H9 (cell line): ENCODE data around the gene CCL3. TPM values are rescaled to one million over a fixed set of nuclear protein-coding genes. Genes with fewer than 3 reads are reported as not detected.

ENCODE experiments used
- DNase-seq: peaks from one replicate; pipeline ENCODE4 v3.0.0-alpha.2; 2017
- H2AFZ ChIP-seq: one replicate; pipeline ENCODE4 v1.6.1; 2013; ENCODE audit warnings: mild to moderate bottlenecking, low read length, control low read depth, moderate library complexity
- H2AK5ac ChIP-seq: 2 replicates; pipeline ENCODE4 v1.6.1; 2013; ENCODE audit warnings: low read length, control low read depth, mixed read lengths; ENCODE audit not compliant: insufficient read length
- H2BK120ac ChIP-seq: one replicate; pipeline ENCODE4 v1.6.1; 2013; ENCODE audit warnings: low read depth, mild to moderate bottlenecking, low read length, control low read depth, inconsistent platforms; ENCODE audit not compliant: poor library complexity, severe bottlenecking
- H2BK12ac ChIP-seq: 2 replicates; pipeline ENCODE4 v1.6.1; 2013; ENCODE audit warnings: low read length, control low read depth, mixed read lengths, low read depth; ENCODE audit not compliant: insufficient read length
- H2BK15ac ChIP-seq: 2 replicates; pipeline ENCODE4 v1.6.1; 2013; ENCODE audit warnings: low read depth, low read length, control low read depth
- H2BK20ac ChIP-seq: one replicate; pipeline ENCODE4 v1.6.1; 2013; ENCODE audit warnings: low read depth, mild to moderate bottlenecking, low read length, control low read depth, inconsistent platforms; ENCODE audit not compliant: poor library complexity, severe bottlenecking
- H2BK5ac ChIP-seq: 2 replicates; pipeline ENCODE4 v1.6.1; 2013; ENCODE audit warnings: low read length, control low read depth, mixed read lengths; ENCODE audit not compliant: insufficient read length
- H3K14ac ChIP-seq: 2 replicates; pipeline ENCODE4 v1.6.1; 2013; ENCODE audit warnings: low read length, control low read depth; ENCODE audit not compliant: insufficient read depth
- H3K18ac ChIP-seq: 2 replicates; pipeline ENCODE4 v1.6.1; 2013; ENCODE audit warnings: low read depth, mild to moderate bottlenecking, mixed read lengths, low read length, control low read depth; ENCODE audit not compliant: insufficient read length
- H3K23ac ChIP-seq: 2 replicates; pipeline ENCODE4 v1.6.1; 2013; ENCODE audit warnings: low read length, control low read depth, mixed read lengths, low read depth; ENCODE audit not compliant: insufficient read length
- H3K23me2 ChIP-seq: 2 replicates; pipeline ENCODE4 v1.6.1; 2013; ENCODE audit warnings: low read depth, mild to moderate bottlenecking, mixed read lengths, low read length, control low read depth; ENCODE audit not compliant: insufficient read length, poor library complexity, severe bottlenecking
- H3K27ac ChIP-seq: 2 replicates; pipeline ENCODE4 v1.5.1; 2013; ENCODE audit warnings: low read length, control low read depth, mixed read lengths, low read depth; ENCODE audit not compliant: insufficient read length
- H3K27me3 ChIP-seq: 2 replicates; pipeline ENCODE4 v1.6.1; 2013; ENCODE audit warnings: low read length, control low read depth, inconsistent platforms; ENCODE audit not compliant: insufficient read depth
- H3K4ac ChIP-seq: 2 replicates; pipeline ENCODE4 v1.6.1; 2013; ENCODE audit warnings: low read depth, mild to moderate bottlenecking, control low read depth, inconsistent platforms, low read length, moderate library complexity
- H3K4me1 ChIP-seq: 2 replicates; pipeline ENCODE4 v1.6.1; 2013; ENCODE audit warnings: low read length, control low read depth, inconsistent platforms; ENCODE audit not compliant: insufficient read depth
- H3K4me2 ChIP-seq: 2 replicates; pipeline ENCODE4 v1.6.1; 2013; ENCODE audit warnings: low read length, control low read depth, mixed read lengths; ENCODE audit not compliant: insufficient read length, insufficient read depth
- H3K56ac ChIP-seq: 2 replicates; pipeline ENCODE4 v1.6.1; 2013; ENCODE audit warnings: low read depth, mild to moderate bottlenecking, mixed read lengths, low read length, control low read depth; ENCODE audit not compliant: insufficient read length
- H3K79me1 ChIP-seq: 2 replicates; pipeline ENCODE4 v1.6.1; 2013; ENCODE audit warnings: low read depth, mild to moderate bottlenecking, moderate library complexity, low read length, control low read depth, inconsistent platforms; ENCODE audit not compliant: insufficient read depth, poor library complexity, severe bottlenecking
- H3K79me2 ChIP-seq: 2 replicates; pipeline ENCODE4 v1.6.1; 2013; ENCODE audit warnings: low read length, control low read depth, inconsistent platforms; ENCODE audit not compliant: insufficient read depth
- H3K9ac ChIP-seq: 2 replicates; pipeline ENCODE4 v1.6.1; 2013; ENCODE audit warnings: low read length, control low read depth, mixed read lengths; ENCODE audit not compliant: insufficient read length; ENCODE audit errors: extremely low read depth
- H3K9me3 ChIP-seq: one replicate; pipeline ENCODE4 v1.6.1; 2013; ENCODE audit warnings: low read depth, low read length, inconsistent platforms; ENCODE audit not compliant: control insufficient read depth
- H3T11ph ChIP-seq: one replicate; pipeline ENCODE4 v1.6.1; 2013; ENCODE audit warnings: mild to moderate bottlenecking, low read length, control low read depth, inconsistent platforms
- H4K20me1 ChIP-seq: one replicate; pipeline ENCODE4 v1.6.1; 2013; ENCODE audit not compliant: control insufficient read depth, insufficient read length, insufficient read depth
- H4K5ac ChIP-seq: 2 replicates; pipeline ENCODE4 v1.6.1; 2013; ENCODE audit warnings: low read depth, mild to moderate bottlenecking, mixed read lengths, low read length, control low read depth; ENCODE audit not compliant: insufficient read length
- H4K8ac ChIP-seq: replicated peaks from 2 replicates; pipeline ENCODE4 v1.6.1; 2013; ENCODE audit warnings: low read length, control low read depth, mixed read lengths, low read depth; ENCODE audit not compliant: insufficient read length
- H4K91ac ChIP-seq: 2 replicates; pipeline ENCODE4 v1.6.1; 2013; ENCODE audit warnings: low read depth, mild to moderate bottlenecking, moderate library complexity, mixed read lengths, low read length, control low read depth; ENCODE audit not compliant: insufficient read length
- H3K27ac Mint-ChIP-seq, 3 experiments: 2 replicates in 2 of 3; 3 replicates in 1 of 3; pipeline ENCODE4 v1.8.0; 2020 to 2021; ENCODE audit warnings: mixed read lengths in 3 of 3, mild to moderate bottlenecking in 1 of 3, moderate library complexity in 1 of 3
- H3K27me3 Mint-ChIP-seq: 2 replicates; pipeline ENCODE4 v1.8.0; 2021; ENCODE audit warnings: low read depth, mild to moderate bottlenecking, moderate library complexity, mixed read lengths
- H3K36me3 Mint-ChIP-seq, 3 experiments: 2 replicates in 2 of 3; 3 replicates in 1 of 3; pipeline ENCODE4 v1.8.0; 2020 to 2021; ENCODE audit warnings: low read depth in 3 of 3, mixed read lengths in 3 of 3; ENCODE audit not compliant: insufficient read depth in 1 of 3
- H3K4me1 Mint-ChIP-seq, 2 experiments: 2 replicates each; pipeline ENCODE4 v1.8.0; 2020; ENCODE audit warnings: mixed read lengths in 2 of 2
- H3K4me3 Mint-ChIP-seq, 2 experiments: 2 replicates in 1 of 2; 3 replicates in 1 of 2; pipeline ENCODE4 v1.8.0; 2020 to 2021; ENCODE audit warnings: mild to moderate bottlenecking in 2 of 2, mixed read lengths in 2 of 2, moderate library complexity in 1 of 2
- H3K9me3 Mint-ChIP-seq, 2 experiments: 2 replicates in 1 of 2; 3 replicates in 1 of 2; pipeline ENCODE4 v1.8.0; 2020; ENCODE audit warnings: mild to moderate bottlenecking in 2 of 2, mixed read lengths in 2 of 2, moderate library complexity in 1 of 2
- WGBS: extraction: QIAGEN DNeasy Blood & Tissue Kit; methylation state at CpG from one replicate; pipeline ENCODE4 v1.1.7; 2013; ENCODE audit warnings: missing lambda C conversion rate, low lambda C conversion rate, mixed read lengths; ENCODE audit not compliant: insufficient read length; ENCODE audit errors: extremely low coverage; 5-methylcytosine and 5-hydroxymethylcytosine counted together
- total RNA-seq: library from RNA; stranded (reverse); gene quantifications from 2 replicates; pipeline ENCODE4 v1.2.1, GENCODE V29; 2021
- TF ChIP-seq, protein P1 (sequence below): fragments of 200-600 bp; sonication (generic); conservative IDR thresholded peaks from 3 replicates; pipeline ENCODE4 v1.8.0; 2021; ENCODE audit warnings: antibody characterized with exemption, mild to moderate bottlenecking

CCL3 gene
- total RNA-seq, 1 experiment from 2014 or later, result not detected

DNA sequence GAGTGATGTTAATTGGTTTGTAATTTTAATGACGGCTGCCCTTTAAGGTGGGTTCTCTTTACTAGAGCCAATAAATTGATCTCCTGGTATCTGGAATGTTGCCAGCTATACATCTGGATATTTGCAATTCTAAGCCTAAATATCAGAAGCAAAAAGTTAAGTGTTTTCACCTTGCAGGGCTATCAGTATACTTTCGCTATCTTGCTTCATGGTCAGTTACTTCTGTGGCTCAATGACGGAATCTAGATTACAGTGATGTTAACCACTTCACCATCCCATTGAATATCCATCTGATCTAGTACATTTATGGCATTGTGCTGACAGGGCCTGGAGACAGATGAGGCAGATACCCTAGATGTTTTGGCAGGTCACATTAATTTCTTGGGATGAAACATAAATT, 42.0 kb upstream of the CCL3 start:
- H2BK120ac ChIP-seq, result no peak overlapping the region
- H3K4me1 ChIP-seq, result no peaks in the 10 kb centered on the region
- no peak overlapping the region for H3K27ac ChIP-seq
- H3K79me2 ChIP-seq, result no peaks in the 10 kb centered on the region
- H4K5ac ChIP-seq, result no peak overlapping the region
- no peak overlapping the region for H2BK5ac ChIP-seq
- no peak overlapping the region for H2AK5ac ChIP-seq
- no peak overlapping the region for H2BK20ac ChIP-seq
- Mint-ChIP-seq H3K27me3 (peaks cover 6% of the 10 kb centered on the region), H3K36me3 (peaks cover 2 to 8% (median 2%) of the 10 kb centered on the region in 3 experiments; a peak in 4 of 7 replicates), H3K9me3 (peaks cover 4% of the 10 kb centered on the region in 2 experiments), H3K27ac (no peak overlapping the region), H3K4me1 (peaks cover 2 to 8% of the 10 kb centered on the region in 2 experiments; a peak in 2 of 4 replicates), H3K4me3 (no peak overlapping the region)
- H3K56ac ChIP-seq, result no peak overlapping the region
- TF ChIP-seq, protein P1, sequence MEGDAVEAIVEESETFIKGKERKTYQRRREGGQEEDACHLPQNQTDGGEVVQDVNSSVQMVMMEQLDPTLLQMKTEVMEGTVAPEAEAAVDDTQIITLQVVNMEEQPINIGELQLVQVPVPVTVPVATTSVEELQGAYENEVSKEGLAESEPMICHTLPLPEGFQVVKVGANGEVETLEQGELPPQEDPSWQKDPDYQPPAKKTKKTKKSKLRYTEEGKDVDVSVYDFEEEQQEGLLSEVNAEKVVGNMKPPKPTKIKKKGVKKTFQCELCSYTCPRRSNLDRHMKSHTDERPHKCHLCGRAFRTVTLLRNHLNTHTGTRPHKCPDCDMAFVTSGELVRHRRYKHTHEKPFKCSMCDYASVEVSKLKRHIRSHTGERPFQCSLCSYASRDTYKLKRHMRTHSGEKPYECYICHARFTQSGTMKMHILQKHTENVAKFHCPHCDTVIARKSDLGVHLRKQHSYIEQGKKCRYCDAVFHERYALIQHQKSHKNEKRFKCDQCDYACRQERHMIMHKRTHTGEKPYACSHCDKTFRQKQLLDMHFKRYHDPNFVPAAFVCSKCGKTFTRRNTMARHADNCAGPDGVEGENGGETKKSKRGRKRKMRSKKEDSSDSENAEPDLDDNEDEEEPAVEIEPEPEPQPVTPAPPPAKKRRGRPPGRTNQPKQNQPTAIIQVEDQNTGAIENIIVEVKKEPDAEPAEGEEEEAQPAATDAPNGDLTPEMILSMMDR, result no peak
- H3K9ac ChIP-seq, result no peak overlapping the region
- H4K20me1 ChIP-seq, result no peaks in the 10 kb centered on the region
- H3K23me2 ChIP-seq, result no peaks in the 10 kb centered on the region
- no peak overlapping the region for H3K18ac ChIP-seq
- H3K23ac ChIP-seq, result no peak overlapping the region
- H3K14ac ChIP-seq, result no peak overlapping the region
- H3K79me1 ChIP-seq, result no peaks in the 10 kb centered on the region
- no CpG with 5 or more reads among the region's 3 CpGs for WGBS
- H4K8ac ChIP-seq, result no peak overlapping the region
- H2BK12ac ChIP-seq, result no peak overlapping the region
- H4K91ac ChIP-seq, result no peak overlapping the region
- H2BK15ac ChIP-seq, result no peak overlapping the region
- H3T11ph ChIP-seq, result no peak overlapping the region
- no peak overlapping the region for H3K4me2 ChIP-seq
- no peak for DNase-seq
- no peak overlapping the region for H3K4ac ChIP-seq
- H3K27me3 ChIP-seq, result no peaks in the 10 kb centered on the region
- H2AFZ ChIP-seq, result no peak overlapping the region
- H3K9me3 ChIP-seq, result no peaks in the 10 kb centered on the region
